CD4-positive, alpha-beta memory T cell (primary cell): ENCODE data around the gene ETS1. TPM values are rescaled to one million over a fixed set of nuclear protein-coding genes. Genes with fewer than 3 reads are reported as not detected.

Experiments
- CTCF ChIA-PET: fragments of 350-600 bp; sonication (Branson Sonifier 250); formaldehyde crosslinking; loops from one replicate; lab custom pipeline; 2021; ENCODE audit warnings: inconsistent platforms; ENCODE audit not compliant: partially characterized antibody; lab: Charles Lee
- POLR2A ChIA-PET: fragments of 350-600 bp; sonication (Branson Sonifier 250); formaldehyde crosslinking; loops from one replicate; lab custom pipeline; 2021; ENCODE audit not compliant: partially characterized antibody; lab: Charles Lee
- DNase-seq, 5 donors: peaks; one replicate each; pipeline versions ENCODE4 v3.0.0 to v3.0.0-alpha.2; 2020 to 2022; ENCODE audit warnings: mixed read lengths in 1 of 5
- H3K27ac ChIP-seq: one replicate; pipeline ENCODE4 v1.7.0; 2013; ENCODE audit warnings: low read depth, low read length
- H3K27me3 ChIP-seq: 2 replicates; pipeline ENCODE4 v1.7.0; 2013; ENCODE audit warnings: mild to moderate bottlenecking, low read length, moderate library complexity; ENCODE audit not compliant: insufficient read depth
- H3K36me3 ChIP-seq: 2 replicates; pipeline ENCODE4 v1.7.0; 2013; ENCODE audit warnings: mild to moderate bottlenecking, low read length, moderate library complexity; ENCODE audit not compliant: insufficient read depth
- H3K4me1 ChIP-seq: 2 replicates; pipeline ENCODE4 v1.7.0; 2013; ENCODE audit warnings: mild to moderate bottlenecking, low read length, moderate library complexity; ENCODE audit not compliant: insufficient read depth
- H3K4me3 ChIP-seq, 2 donors: one replicate each; pipeline ENCODE4 v1.7.0; 2013; ENCODE audit warnings: low read length in 2 of 2, mild to moderate bottlenecking in 1 of 2
- H3K9me3 ChIP-seq, 2 donors: one replicate each; pipeline ENCODE4 v1.7.0; 2013; ENCODE audit warnings: low read length in 2 of 2, control low read depth in 1 of 2; ENCODE audit not compliant: control insufficient read depth in 1 of 2
- H3K27ac Mint-ChIP-seq, 7 donors: one replicate each; pipeline ENCODE4 v1.8.0; 2020 to 2021; ENCODE audit warnings: mixed read lengths in 7 of 7, mild to moderate bottlenecking in 6 of 7, inconsistent platforms in 3 of 7, moderate library complexity in 3 of 7
- H3K27me3 Mint-ChIP-seq, 2 donors: one replicate each; pipeline ENCODE4 v1.8.0; 2020 to 2021; ENCODE audit warnings: mixed read lengths in 2 of 2
- H3K36me3 Mint-ChIP-seq, 2 donors: one replicate each; pipeline ENCODE4 v1.8.0; 2020 to 2021; ENCODE audit warnings: mixed read lengths in 2 of 2, inconsistent platforms in 1 of 2, mild to moderate bottlenecking in 1 of 2
- H3K4me1 Mint-ChIP-seq, 4 donors: one replicate each; pipeline ENCODE4 v1.8.0; 2020 to 2021; ENCODE audit warnings: mixed read lengths in 4 of 4, mild to moderate bottlenecking in 1 of 4
- H3K4me3 Mint-ChIP-seq, 8 donors: one replicate each; pipeline ENCODE4 v1.8.0; 2020 to 2021; ENCODE audit warnings: mixed read lengths in 8 of 8, mild to moderate bottlenecking in 7 of 8, moderate library complexity in 6 of 8, inconsistent platforms in 3 of 8
- H3K9me3 Mint-ChIP-seq, 8 donors: one replicate each; pipeline ENCODE4 v1.8.0; 2020 to 2021; ENCODE audit warnings: mixed read lengths in 8 of 8, mild to moderate bottlenecking in 5 of 8, inconsistent platforms in 3 of 8, moderate library complexity in 1 of 8
- intact Hi-C: fragments of 100-400 bp; cut with micrococcal nuclease; formaldehyde crosslinking; loops from one replicate; pipeline ENCODE4 v1.15.1; 2023
- polyA plus RNA-seq, 2 donors: library from polyadenylated mRNA; unstranded; fragments of 300-500 nt; fragmentation: Illumina TruSeq; gene quantifications; one replicate each; pipeline ENCODE4 v1.2.3, GENCODE V29; 2021
- total RNA-seq, 2 experiments: library from RNA; stranded (reverse); gene quantifications; one replicate each; pipeline ENCODE4 v1.2.3, GENCODE V29; 2021

The ETS1 gene
- total and polyA plus RNA-seq, 4 experiments from 2014 or later, result 435 to 761 (median 593) TPM

GRCh38 chr11:128494418-128495332 is 92.7 kb downstream of the ETS1 start:
- intact Hi-C loops, result loop anchor here (1.0 kb wide), 1 partner anchor 10 kb away; no protein-coding TSS in a partner anchor
- peaks cover 100% of the 10 kb centered on the region for H3K4me1 ChIP-seq
- peaks cover 37% of the 10 kb centered on the region for H3K36me3 ChIP-seq
- Mint-ChIP-seq H3K27ac (peak overlapping the region; percentile 87 to 99 (median 97)), H3K27me3 (no peaks in the 10 kb centered on the region), H3K9me3 (peaks cover 0 to 2% (median 0%) of the 10 kb centered on the region in 8 donors), H3K4me1 (peaks cover 91 to 100% (median 96%) of the 10 kb centered on the region in 4 donors), H3K4me3 (peak overlapping the region; percentile 57 to 97 (median 88)), H3K36me3 (peaks cover 83 to 94% of the 10 kb centered on the region in 2 donors)
- DNase-seq, result no peak
- H3K27ac ChIP-seq, result peak overlapping the region; percentile 89
- POLR2A ChIA-PET, result interaction anchor here (1.0 to 17.8 kb wide), 7 partner anchors 13 to 204 kb away, joined by 3 to 1148 read pairs (median 17); no protein-coding TSS in a partner anchor
- H3K9me3 ChIP-seq, result no peaks in the 10 kb centered on the region
- CTCF ChIA-PET, result interaction anchor here (0.7 to 6.2 kb wide), 7 partner anchors 9 to 28 kb away, joined by 3 to 50 read pairs (median 3); no protein-coding TSS in a partner anchor
- H3K4me3 ChIP-seq, result peak overlapping the region in 1 of 2 donors; percentile 16
- no peaks in the 10 kb centered on the region for H3K27me3 ChIP-seq

DNA sequence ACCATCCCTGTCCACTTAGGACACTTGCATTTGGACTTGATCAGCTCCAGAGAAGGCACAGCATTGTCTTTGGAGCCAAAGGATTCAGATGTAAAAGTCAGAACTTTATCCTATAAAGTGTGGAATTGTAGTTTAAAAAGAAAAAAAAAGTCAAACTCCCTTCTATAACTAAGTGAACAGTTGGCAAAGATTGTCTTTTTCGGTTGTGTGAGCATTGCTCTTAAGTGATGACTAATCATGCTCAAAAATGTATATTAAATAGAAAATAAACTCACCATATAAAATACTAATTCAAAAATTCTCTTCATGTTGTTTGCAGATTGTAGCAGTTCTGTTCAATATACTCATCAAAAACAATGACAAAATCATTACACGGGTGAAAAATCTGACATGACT is 93.8 kb downstream of the ETS1 start:
- CTCF ChIA-PET, result interaction anchor here (0.7 to 6.2 kb wide), 6 partner anchors 8 to 191 kb away, joined by 3 to 50 read pairs (median 6); no protein-coding TSS in a partner anchor
- Histone ChIP-seq H3K27me3 (no peaks in the 10 kb centered on the region), H3K27ac (peak overlapping the region; percentile 89), H3K4me3 (peak overlapping the region in 1 of 2 donors; percentile 1), H3K36me3 (peaks cover 42% of the 10 kb centered on the region), H3K4me1 (peaks cover 100% of the 10 kb centered on the region), H3K9me3 (no peaks in the 10 kb centered on the region)
- Mint-ChIP-seq H3K27me3 (no peaks in the 10 kb centered on the region), H3K27ac (peak overlapping the region; percentile 90 to 99 (median 97)), H3K4me3 (peak overlapping the region; percentile 54 to 84 (median 73)), H3K36me3 (peaks cover 84 to 94% of the 10 kb centered on the region in 2 donors), H3K4me1 (peaks cover 91 to 100% (median 96%) of the 10 kb centered on the region in 4 donors), H3K9me3 (peaks cover 0 to 7% (median 0%) of the 10 kb centered on the region in 8 donors)
- no peak for DNase-seq
- intact Hi-C loops, result no loop called here
- POLR2A ChIA-PET, result interaction anchor here (0.9 to 17.8 kb wide), 11 partner anchors 12 to 211 kb away, joined by 3 to 1148 read pairs (median 9); partner anchors contain the start of gene FLI1

- CTCF ChIA-PET, result interaction anchor here (0.7 to 6.2 kb wide), 9 partner anchors 8 to 203 kb away, joined by 3 to 50 read pairs (median 8); no protein-coding TSS in a partner anchor
- H3K36me3 ChIP-seq, result peaks cover 47% of the 10 kb centered on the region
- intact Hi-C loops, result loop anchor here (1.0 kb wide), 1 partner anchor 10 kb away; no protein-coding TSS in a partner anchor
- Mint-ChIP-seq H3K9me3 (peaks cover 0 to 7% (median 0%) of the 10 kb centered on the region in 8 donors), H3K4me1 (peaks cover 92 to 100% (median 96%) of the 10 kb centered on the region in 4 donors), H3K27ac (peak overlapping the region; percentile 90 to 99 (median 97)), H3K27me3 (no peaks in the 10 kb centered on the region), H3K36me3 (peaks cover 86 to 95% of the 10 kb centered on the region in 2 donors), H3K4me3 (peak overlapping the region; percentile 54 to 84 (median 73))
- no peaks in the 10 kb centered on the region for H3K27me3 ChIP-seq
- H3K27ac ChIP-seq, result peak overlapping the region; percentile 89
- peak overlapping the region in 1 of 2 donors; percentile 1 for H3K4me3 ChIP-seq
- DNase-seq, result peak in 3 of 5 donors; percentile 45 to 67 (median 58)
- peaks cover 100% of the 10 kb centered on the region for H3K4me1 ChIP-seq
- POLR2A ChIA-PET, result interaction anchor here (0.9 to 17.8 kb wide), 10 partner anchors 11 to 210 kb away, joined by 3 to 1148 read pairs (median 12); partner anchors contain the start of gene FLI1
- H3K9me3 ChIP-seq, result no peaks in the 10 kb centered on the region
These were observed 94.3 kb downstream of the ETS1 start for GRCh38 chr11:128492903-128493569.

- Histone ChIP-seq H3K4me3 (peak overlapping the region in 1 of 2 donors; percentile 21), H3K36me3 (peaks cover 46% of the 10 kb centered on the region), H3K27ac (peak overlapping the region; percentile 89), H3K4me1 (peaks cover 99% of the 10 kb centered on the region), H3K9me3 (no peaks in the 10 kb centered on the region), H3K27me3 (no peaks in the 10 kb centered on the region)
- H3K4me1 Mint-ChIP-seq, result peaks cover 92 to 99% (median 95%) of the 10 kb centered on the region in 4 donors
- H3K9me3 Mint-ChIP-seq, result peaks cover 0 to 7% (median 0%) of the 10 kb centered on the region in 8 donors
- no peak for DNase-seq
- H3K27ac Mint-ChIP-seq, result peak overlapping the region; percentile 90 to 99 (median 97)
- CTCF ChIA-PET, result interaction anchor here (0.7 to 6.2 kb wide), 10 partner anchors 10 to 202 kb away, joined by 3 to 50 read pairs (median 6); no protein-coding TSS in a partner anchor
- peaks cover 85 to 94% of the 10 kb centered on the region in 2 donors for H3K36me3 Mint-ChIP-seq
- POLR2A ChIA-PET, result interaction anchor here (0.9 to 17.8 kb wide), 11 partner anchors 11 to 210 kb away, joined by 3 to 1148 read pairs (median 9); partner anchors contain the start of gene FLI1
- no peaks in the 10 kb centered on the region for H3K27me3 Mint-ChIP-seq
- intact Hi-C loops, result loop anchor here (1.0 kb wide), 1 partner anchor 9 kb away; no protein-coding TSS in a partner anchor
- peak overlapping the region; percentile 24 to 84 (median 73) for H3K4me3 Mint-ChIP-seq
These were observed 94.9 kb downstream of the ETS1 start for GRCh38 chr11:128492461-128492860.

DNA sequence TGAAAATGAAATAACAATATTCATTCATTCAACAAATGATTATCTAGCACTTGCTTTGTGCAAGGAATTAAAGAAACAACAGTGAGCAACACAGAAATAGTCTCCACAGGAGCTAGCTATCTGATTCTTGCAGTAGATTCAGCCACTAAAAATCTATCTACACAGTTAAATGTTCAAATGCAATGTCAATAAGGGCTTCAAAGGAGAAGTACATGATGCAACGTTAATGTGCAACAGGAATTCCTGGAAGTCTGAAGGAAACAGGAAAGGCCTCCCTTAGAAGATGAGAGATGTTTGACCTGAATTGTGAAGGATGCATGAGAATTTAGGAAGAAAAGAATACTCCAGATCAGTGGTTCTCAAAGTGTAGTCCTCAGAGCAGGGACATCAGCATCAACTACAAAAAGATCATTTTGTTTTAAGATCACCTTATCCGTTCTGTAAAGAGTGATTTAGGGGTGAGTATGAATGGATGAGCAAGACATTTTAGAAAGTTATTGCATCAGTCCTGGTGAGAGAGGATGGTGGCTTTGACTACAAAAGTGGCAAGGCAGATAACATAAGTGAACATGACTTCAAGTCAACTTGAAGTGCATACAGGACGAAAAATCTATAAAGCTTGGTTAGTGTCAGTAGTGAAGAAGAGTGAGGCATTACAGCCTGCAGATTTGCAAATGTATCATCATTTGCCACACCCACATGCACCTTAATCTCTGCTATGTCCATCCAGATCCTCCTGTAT is 96.0 kb downstream of the ETS1 start:
- Mint-ChIP-seq H3K4me3 (peak overlapping the region; percentile 53 to 84 (median 73)), H3K36me3 (peaks cover 84 to 92% of the 10 kb centered on the region in 2 donors), H3K27me3 (no peaks in the 10 kb centered on the region), H3K27ac (peak overlapping the region; percentile 90 to 99 (median 97)), H3K4me1 (peaks cover 89 to 98% (median 94%) of the 10 kb centered on the region in 4 donors), H3K9me3 (peaks cover 0 to 7% (median 0%) of the 10 kb centered on the region in 8 donors)
- no peaks in the 10 kb centered on the region for H3K27me3 ChIP-seq
- no peak for DNase-seq
- POLR2A ChIA-PET, result interaction anchor here (1.1 to 17.8 kb wide), 10 partner anchors 10 to 200 kb away, joined by 4 to 1148 read pairs (median 16); no protein-coding TSS in a partner anchor
- H3K4me1 ChIP-seq, result peaks cover 99% of the 10 kb centered on the region
- H3K9me3 ChIP-seq, result no peaks in the 10 kb centered on the region
- H3K4me3 ChIP-seq, result peak overlapping the region in 1 of 2 donors; percentile 3
- CTCF ChIA-PET, result interaction anchor here (0.7 to 6.2 kb wide), 15 partner anchors 7 to 319 kb away, joined by 3 to 50 read pairs (median 5); no protein-coding TSS in a partner anchor
- peaks cover 53% of the 10 kb centered on the region for H3K36me3 ChIP-seq
- intact Hi-C loops, result no loop called here
- peak overlapping the region; percentile 89 for H3K27ac ChIP-seq
